DOHH2 (cell line): ENCODE results near the gene CDNF.

ENCODE experiments used
- H3F3A ChIP-seq: fragments of 200-600 bp; sonication (generic), shearing (Covaris generic); 2 replicates; pipeline ENCODE4 v1.6.0; 2016; ENCODE audit warnings: antibody characterized with exemption, mild to moderate bottlenecking; ENCODE audit not compliant: control insufficient read depth, insufficient read depth
- H3K27ac ChIP-seq: fragments of 200-600 bp; sonication (generic); 2 replicates; pipeline ENCODE4 v1.5.1; 2014; ENCODE audit warnings: low read depth, mild to moderate bottlenecking, low read length, moderate library complexity
- H3K27me3 ChIP-seq: fragments of 200-600 bp; sonication (generic); 2 replicates; pipeline ENCODE4 v1.6.1; 2014; ENCODE audit warnings: mild to moderate bottlenecking, low read length, mixed read lengths; ENCODE audit not compliant: control insufficient read depth
- H3K36me3 ChIP-seq: fragments of 200-600 bp; sonication (generic); 2 replicates; pipeline ENCODE4 v1.6.1; 2014; ENCODE audit warnings: mild to moderate bottlenecking, low read length, moderate library complexity, mixed read lengths; ENCODE audit not compliant: control insufficient read depth
- H3K4me1 ChIP-seq: fragments of 200-600 bp; sonication (generic); 2 replicates; pipeline ENCODE4 v1.6.1; 2014; ENCODE audit warnings: mild to moderate bottlenecking, low read length, mixed read lengths; ENCODE audit not compliant: control insufficient read depth
- H3K4me2 ChIP-seq: fragments of 200-600 bp; sonication (generic); 2 replicates; pipeline ENCODE4 v1.6.0; 2014; ENCODE audit warnings: mild to moderate bottlenecking, low read length, moderate library complexity
- H3K4me3 ChIP-seq: fragments of 200-600 bp; sonication (generic); 2 replicates; pipeline ENCODE4 v1.5.1; 2014; ENCODE audit warnings: mild to moderate bottlenecking, low read length, mixed read lengths
- H3K79me2 ChIP-seq: fragments of 200-600 bp; sonication (generic); 2 replicates; pipeline ENCODE4 v1.6.1; 2014; ENCODE audit warnings: mild to moderate bottlenecking, low read length, mixed read lengths; ENCODE audit not compliant: control insufficient read depth
- H3K9me2 ChIP-seq: fragments of 200-600 bp; sonication (generic); replicated peaks from 2 replicates; pipeline ENCODE4 v1.6.1; 2014; ENCODE audit warnings: mild to moderate bottlenecking, low read length, mixed read lengths; ENCODE audit not compliant: control insufficient read depth
- H3K9me3 ChIP-seq: fragments of 200-600 bp; sonication (generic); 2 replicates; pipeline ENCODE4 v1.6.1; 2014; ENCODE audit warnings: antibody characterized with exemption, low read length, mixed read lengths; ENCODE audit not compliant: control insufficient read depth, insufficient read depth
- H4K20me1 ChIP-seq: fragments of 200-600 bp; sonication (generic); 2 replicates; pipeline ENCODE4 v1.6.0; 2014; ENCODE audit warnings: low read depth, mild to moderate bottlenecking, antibody characterized with exemption, low read length, moderate library complexity; ENCODE audit not compliant: control insufficient read depth, insufficient read depth
- EZH2phosphoT487 ChIP-seq: fragments of 200-600 bp; sonication (generic); IDR thresholded peaks from 2 replicates; pipeline ENCODE4 v1.6.1; 2017; ENCODE audit warnings: borderline replicate concordance, mild to moderate bottlenecking, antibody characterized with exemption, low read length, moderate library complexity, mixed read lengths
- TF ChIP-seq, protein P1 (sequence below): fragments of 200-600 bp; sonication (generic); IDR thresholded peaks from one replicate; pipeline ENCODE4 v1.5.1; 2014; ENCODE audit warnings: antibody characterized with exemption, mild to moderate bottlenecking, low read depth, low read length; ENCODE audit not compliant: poor library complexity, severe bottlenecking

CDNF gene

DNA sequence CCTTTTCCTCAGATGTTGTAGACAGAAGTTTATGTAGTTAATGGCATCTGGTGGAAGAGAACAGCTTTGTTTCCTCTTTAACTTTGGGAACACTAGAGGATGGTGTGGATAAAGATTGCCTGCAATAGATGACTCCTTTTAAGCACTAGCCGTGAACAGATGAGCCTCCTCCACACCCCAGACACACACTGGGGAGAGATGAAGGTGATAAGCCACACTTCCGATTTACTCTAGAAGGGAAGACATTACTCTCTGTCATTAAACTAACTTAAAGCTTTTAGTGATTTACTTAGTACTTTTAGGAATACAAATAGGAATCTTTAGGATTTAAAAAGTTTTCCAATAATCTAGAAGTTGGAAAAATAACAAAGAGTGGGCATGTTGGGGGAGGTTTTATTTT lies 7.1 kb upstream of the CDNF start:
- H3K4me1 ChIP-seq, result peaks cover 4% of the 10 kb centered on the region
- peaks cover 81% of the 10 kb centered on the region for H3K36me3 ChIP-seq
- no peaks in the 10 kb centered on the region for H3K27me3 ChIP-seq
- H3K4me3 ChIP-seq, result no peak overlapping the region
- H3K79me2 ChIP-seq, result peaks cover 61% of the 10 kb centered on the region
- no peak overlapping the region for H3K27ac ChIP-seq
- H3K9me3 ChIP-seq, result no peaks in the 10 kb centered on the region
- peaks cover 8% of the 10 kb centered on the region; the same call in 1 of the 2 replicates for H3F3A ChIP-seq
- no peaks in the 10 kb centered on the region for H3K9me2 ChIP-seq
- TF ChIP-seq EZH2phosphoT487, result no peak
- TF ChIP-seq, protein P1, sequence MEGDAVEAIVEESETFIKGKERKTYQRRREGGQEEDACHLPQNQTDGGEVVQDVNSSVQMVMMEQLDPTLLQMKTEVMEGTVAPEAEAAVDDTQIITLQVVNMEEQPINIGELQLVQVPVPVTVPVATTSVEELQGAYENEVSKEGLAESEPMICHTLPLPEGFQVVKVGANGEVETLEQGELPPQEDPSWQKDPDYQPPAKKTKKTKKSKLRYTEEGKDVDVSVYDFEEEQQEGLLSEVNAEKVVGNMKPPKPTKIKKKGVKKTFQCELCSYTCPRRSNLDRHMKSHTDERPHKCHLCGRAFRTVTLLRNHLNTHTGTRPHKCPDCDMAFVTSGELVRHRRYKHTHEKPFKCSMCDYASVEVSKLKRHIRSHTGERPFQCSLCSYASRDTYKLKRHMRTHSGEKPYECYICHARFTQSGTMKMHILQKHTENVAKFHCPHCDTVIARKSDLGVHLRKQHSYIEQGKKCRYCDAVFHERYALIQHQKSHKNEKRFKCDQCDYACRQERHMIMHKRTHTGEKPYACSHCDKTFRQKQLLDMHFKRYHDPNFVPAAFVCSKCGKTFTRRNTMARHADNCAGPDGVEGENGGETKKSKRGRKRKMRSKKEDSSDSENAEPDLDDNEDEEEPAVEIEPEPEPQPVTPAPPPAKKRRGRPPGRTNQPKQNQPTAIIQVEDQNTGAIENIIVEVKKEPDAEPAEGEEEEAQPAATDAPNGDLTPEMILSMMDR, result no peak
- no peak overlapping the region for H3K4me2 ChIP-seq
- H4K20me1 ChIP-seq, result peaks cover 16% of the 10 kb centered on the region; the same call in 1 of the 2 replicates

DNA sequence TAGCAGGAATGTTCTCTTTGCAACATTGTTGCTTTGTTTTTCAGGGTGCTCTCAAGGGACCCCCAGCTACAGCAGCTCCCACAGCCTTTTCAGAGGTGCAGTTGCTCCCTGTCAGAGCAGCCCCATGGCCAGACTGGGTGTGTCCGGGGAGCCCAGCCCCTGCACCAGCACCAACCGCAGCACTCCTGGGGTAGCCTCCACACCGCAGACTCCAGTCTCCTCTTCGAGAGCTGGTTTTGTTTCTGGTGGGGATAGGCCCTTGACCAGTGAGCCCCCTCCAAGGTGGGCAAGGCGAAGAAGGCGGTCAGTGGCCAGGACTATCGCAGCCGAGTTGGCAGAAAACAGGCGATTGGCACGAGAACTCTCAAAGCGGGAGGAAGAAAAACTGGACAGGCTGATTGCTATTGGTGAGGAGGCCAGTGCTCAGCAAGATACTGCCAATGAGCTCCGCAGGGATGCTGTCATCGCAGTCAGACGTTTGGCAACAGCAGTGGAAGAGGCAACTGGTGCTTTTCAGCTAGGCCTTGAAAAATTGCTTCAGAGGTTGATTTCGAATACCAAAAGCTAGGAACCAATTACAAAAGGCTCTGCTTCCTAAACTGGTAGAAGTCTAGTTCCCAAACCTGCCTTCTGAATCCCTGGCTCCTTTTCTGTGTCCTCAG lies 5.6 kb upstream of the CDNF start:
- H3K4me3 ChIP-seq, result no peak overlapping the region
- H3F3A ChIP-seq, result peaks cover 9% of the 10 kb centered on the region; the same call in 1 of the 2 replicates
- no peaks in the 10 kb centered on the region for H3K9me3 ChIP-seq
- H4K20me1 ChIP-seq, result peaks cover 21% of the 10 kb centered on the region
- H3K27me3 ChIP-seq, result no peaks in the 10 kb centered on the region
- peaks cover 10% of the 10 kb centered on the region for H3K4me1 ChIP-seq
- H3K79me2 ChIP-seq, result peaks cover 76% of the 10 kb centered on the region
- H3K27ac ChIP-seq, result no peak overlapping the region
- H3K36me3 ChIP-seq, result peaks cover 81% of the 10 kb centered on the region
- TF ChIP-seq EZH2phosphoT487, result no peak
- TF ChIP-seq, protein P1, result no peak
- no peak overlapping the region for H3K4me2 ChIP-seq
- H3K9me2 ChIP-seq, result no peaks in the 10 kb centered on the region

DNA sequence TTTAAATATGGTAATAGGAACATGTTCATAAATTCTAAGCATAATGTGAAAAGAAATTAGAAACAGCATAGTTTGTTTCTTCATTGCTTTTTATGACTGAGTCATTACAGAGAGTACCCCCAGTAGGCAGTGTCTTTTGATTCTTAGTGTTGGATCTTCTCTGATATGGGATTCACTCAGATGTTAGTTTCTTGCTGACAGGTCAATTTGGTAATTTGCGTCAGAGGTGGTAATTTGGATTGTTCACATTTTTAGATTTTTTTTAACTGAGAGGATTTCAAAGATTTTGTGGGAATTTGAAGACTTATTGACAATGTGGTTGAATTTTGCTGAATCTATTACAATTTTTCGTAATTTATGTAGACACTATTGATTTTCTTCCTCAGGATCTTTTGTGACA lies 2.3 kb upstream of the CDNF start:
- TF ChIP-seq EZH2phosphoT487, result no peak
- TF ChIP-seq, protein P1, result no peak
- Histone ChIP-seq H3K4me1 (peaks cover 20% of the 10 kb centered on the region), H3K4me2 (peak overlapping the region; percentile 14; the same call in 1 of the 2 replicates), H3K9me3 (no peaks in the 10 kb centered on the region), H3K79me2 (peaks cover 76% of the 10 kb centered on the region), H4K20me1 (peaks cover 15% of the 10 kb centered on the region), H3K36me3 (peaks cover 64% of the 10 kb centered on the region), H3K27me3 (no peaks in the 10 kb centered on the region), H3K4me3 (peak overlapping the region; percentile 2; the same call in 1 of the 2 replicates), H3F3A (peaks cover 5% of the 10 kb centered on the region; the same call in 1 of the 2 replicates), H3K27ac (no peak overlapping the region), H3K9me2 (no peaks in the 10 kb centered on the region)
